HG02970 (cell line): ENCODE data around the gene PCYOX1L.

Experiments used
- ATAC-seq: cut with Tn5 transposase; IDR thresholded peaks from one replicate; pipeline ENCODE4 v1.9.1; 2021; ENCODE audit warnings: mild to moderate bottlenecking, moderate library complexity, moderate number of reproducible peaks; ENCODE audit not compliant: unreplicated experiment, low FRiP score

The PCYOX1L gene

GRCh38 chr5:149357370-149358293 is at the start of gene PCYOX1L:
Gene PCYOX1L (plus strand): TSS chr5:149358046. CDS start chr5:149358069, 23 bp downstream.
- peak; percentile 100 for ATAC-seq

- ATAC-seq, result no peak
Observed at GRCh38 chr5:149309354-149309753, 48.5 kb upstream of the PCYOX1L start.

GRCh38 chr5:149310488-149310887 is 47.4 kb upstream of the PCYOX1L start:
- ATAC-seq, result no peak

- ATAC-seq, result no peak
Observed at GRCh38 chr5:149310947-149311658, 46.7 kb upstream of the PCYOX1L start.

GRCh38 chr5:149313151-149313841 is 44.5 kb upstream of the PCYOX1L start:
- ATAC-seq, result no peak

GRCh38 chr5:149314571-149315111 is 43.2 kb upstream of the PCYOX1L start:
- ATAC-seq, result no peak

- ATAC-seq, result no peak
Observed at GRCh38 chr5:149315753-149316152, 42.1 kb upstream of the PCYOX1L start.

GRCh38 chr5:149317281-149318048 is 40.4 kb upstream of the PCYOX1L start:
- ATAC-seq, result no peak

- no peak for ATAC-seq
Observed at GRCh38 chr5:149319174-149319573, 38.7 kb upstream of the PCYOX1L start.

- no peak for ATAC-seq
Observed at GRCh38 chr5:149320791-149321330, 37.0 kb upstream of the PCYOX1L start.

GRCh38 chr5:149322518-149322917 is 35.3 kb upstream of the PCYOX1L start:
- ATAC-seq, result no peak

- no peak for ATAC-seq
Observed at GRCh38 chr5:149323210-149323609, 34.6 kb upstream of the PCYOX1L start.

- no peak for ATAC-seq
Observed at GRCh38 chr5:149323621-149324205, 34.1 kb upstream of the PCYOX1L start.

GRCh38 chr5:149324641-149325040 is 33.2 kb upstream of the PCYOX1L start:
- no peak for ATAC-seq

GRCh38 chr5:149325166-149325735 is 32.6 kb upstream of the PCYOX1L start:
- no peak for ATAC-seq

GRCh38 chr5:149325894-149326293 is 32.0 kb upstream of the PCYOX1L start:
- no peak for ATAC-seq

- ATAC-seq, result no peak
Observed at GRCh38 chr5:149326611-149327010, 31.2 kb upstream of the PCYOX1L start.

GRCh38 chr5:149328177-149328576 is 29.7 kb upstream of the PCYOX1L start:
- no peak for ATAC-seq
